Fibroblast of peridontal ligament (primary cell): ENCODE results near the gene ARHGEF28.
A peak's percentile ranks its signal among the peaks of the same experiment; 100 is the strongest.

ENCODE experiments used
- DNase-seq: peaks from one replicate; pipeline ENCODE4 v3.0.0-alpha.2; 2010; ENCODE audit errors: extremely low read depth

Gene ARHGEF28

GRCh38 chr5:73619606-73620333, 6.2 kb upstream of the ARHGEF28 start:
- DNase-seq = no peak

- no peak for DNase-seq
Measured at GRCh38 chr5:73620334-73620687, 5.7 kb upstream of the ARHGEF28 start.

GRCh38 chr5:73623060-73623459, 2.9 kb upstream of the ARHGEF28 start:
- DNase-seq = no peak

GRCh38 chr5:73623901-73624404, 2.0 kb upstream of the ARHGEF28 start:
- DNase-seq = no peak

- no peak for DNase-seq
Measured at GRCh38 chr5:73624888-73625287, 1.1 kb upstream of the ARHGEF28 start.

- peak; percentile 31 for DNase-seq
Measured at GRCh38 chr5:73625372-73625943, 538 bp upstream of the ARHGEF28 start.

GRCh38 chr5:73626814-73627313, 868 bp downstream of the ARHGEF28 start:
- no peak for DNase-seq

GRCh38 chr5:73629456-73629855, 3.5 kb downstream of the ARHGEF28 start:
- DNase-seq = no peak

GRCh38 chr5:73630765-73631164, 4.8 kb downstream of the ARHGEF28 start:
- DNase-seq = no peak

GRCh38 chr5:73631500-73631899, 5.5 kb downstream of the ARHGEF28 start:
- no peak for DNase-seq

GRCh38 chr5:73633060-73633459, 7.1 kb downstream of the ARHGEF28 start:
- no peak for DNase-seq

- DNase-seq = no peak
Measured at GRCh38 chr5:73636408-73636807, 10.4 kb downstream of the ARHGEF28 start.

- no peak for DNase-seq
Measured at GRCh38 chr5:73637565-73637964, 11.6 kb downstream of the ARHGEF28 start.

- peak; percentile 41 for DNase-seq
Measured at GRCh38 chr5:73638344-73639095, 12.5 kb downstream of the ARHGEF28 start.

- no peak for DNase-seq
Measured at GRCh38 chr5:73640861-73641320, 14.9 kb downstream of the ARHGEF28 start.

GRCh38 chr5:73641811-73642210, 15.8 kb downstream of the ARHGEF28 start:
- no peak for DNase-seq

- no peak for DNase-seq
Measured at GRCh38 chr5:73642344-73642743, 16.3 kb downstream of the ARHGEF28 start.

- DNase-seq = no peak
Measured at GRCh38 chr5:73644385-73644963, 18.5 kb downstream of the ARHGEF28 start.

GRCh38 chr5:73647721-73648120, 21.7 kb downstream of the ARHGEF28 start:
- DNase-seq = no peak

GRCh38 chr5:73648515-73648914, 22.5 kb downstream of the ARHGEF28 start:
- no peak for DNase-seq

- DNase-seq = no peak
Measured at GRCh38 chr5:73649926-73650325, 23.9 kb downstream of the ARHGEF28 start.

GRCh38 chr5:73652391-73652790, 26.4 kb downstream of the ARHGEF28 start:
- DNase-seq = no peak
